Heart left ventricle (tissue), 13 donors: ENCODE data around the gene SIL1.

Experiments
- POLR2A ChIP-seq, 2 donors: fragments of 450-650 bp; IDR thresholded peaks; one replicate each; pipeline ENCODE4 v1.6.1; 2017; ENCODE audit warnings: antibody characterized with exemption in 2 of 2, mild to moderate bottlenecking in 2 of 2, moderate library complexity in 2 of 2
- TF ChIP-seq, protein P1 (sequence below), 12 donors: fragments of 200-600 bp; sonication (generic) in 4 of 12; IDR thresholded peaks; one replicate each; pipeline versions ENCODE4 v1.5.0 to v1.8.0; 2018 to 2022; ENCODE audit warnings: antibody characterized with exemption in 12 of 12, mild to moderate bottlenecking in 5 of 12
- donor health status: ischemic (EF 13 %, LVEDD 7.1; RV severe dilation, severe dysfunction).
- donor health status: DM: no; HTN: yes; CAD: no.
- donor health status: DM: no; HTN: no; CAD: no.
- donor health status: ischemic (EF 25% LVEDD 6.9; RV normal size, moderate dysfunction).
- donor health status: ischemic (EF 25% LVEDD 5.7; RV mildly dilated, moderate dysfunction).
- donor health status: ischemic (EF 35%, LVEDD 5.7; RV mildly dilated, moderate dysfunction).
- donor health status: nonischemic (EF 11% LVEDD 7.7; RV severe dilation, severe dysfunction).
- donor health status: DM: yes; HTN: yes; CAD: no.
- donor health status: PGD.
- donor health status: ischemic (EF 29% LVEDD 5.4; RV normal size, mild dysfunction).
- donor health status: nonischemic (EF 23%, LVEDD 6.1; RV moderate dilation, normal function).

DNA sequence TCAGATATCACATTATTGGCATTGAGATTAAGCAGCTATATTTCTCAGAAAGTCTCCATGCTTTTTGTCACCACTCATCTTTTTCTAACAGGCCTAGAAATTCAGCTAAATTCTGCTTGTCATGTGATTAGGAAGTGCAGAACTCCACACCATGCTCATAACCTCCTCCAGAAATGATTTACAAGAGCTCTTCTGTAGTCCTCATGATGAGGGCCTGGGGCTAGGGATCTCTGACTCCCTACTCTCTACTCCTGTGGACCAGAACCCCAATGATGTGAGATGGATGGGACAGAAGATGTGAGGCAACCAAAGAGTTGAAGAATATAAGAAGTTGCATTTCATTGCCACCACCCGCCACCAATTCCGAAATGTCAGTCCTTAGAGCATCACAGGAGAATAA, 16.5 kb upstream of the SIL1 start:
- TF ChIP-seq, protein P1, sequence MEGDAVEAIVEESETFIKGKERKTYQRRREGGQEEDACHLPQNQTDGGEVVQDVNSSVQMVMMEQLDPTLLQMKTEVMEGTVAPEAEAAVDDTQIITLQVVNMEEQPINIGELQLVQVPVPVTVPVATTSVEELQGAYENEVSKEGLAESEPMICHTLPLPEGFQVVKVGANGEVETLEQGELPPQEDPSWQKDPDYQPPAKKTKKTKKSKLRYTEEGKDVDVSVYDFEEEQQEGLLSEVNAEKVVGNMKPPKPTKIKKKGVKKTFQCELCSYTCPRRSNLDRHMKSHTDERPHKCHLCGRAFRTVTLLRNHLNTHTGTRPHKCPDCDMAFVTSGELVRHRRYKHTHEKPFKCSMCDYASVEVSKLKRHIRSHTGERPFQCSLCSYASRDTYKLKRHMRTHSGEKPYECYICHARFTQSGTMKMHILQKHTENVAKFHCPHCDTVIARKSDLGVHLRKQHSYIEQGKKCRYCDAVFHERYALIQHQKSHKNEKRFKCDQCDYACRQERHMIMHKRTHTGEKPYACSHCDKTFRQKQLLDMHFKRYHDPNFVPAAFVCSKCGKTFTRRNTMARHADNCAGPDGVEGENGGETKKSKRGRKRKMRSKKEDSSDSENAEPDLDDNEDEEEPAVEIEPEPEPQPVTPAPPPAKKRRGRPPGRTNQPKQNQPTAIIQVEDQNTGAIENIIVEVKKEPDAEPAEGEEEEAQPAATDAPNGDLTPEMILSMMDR (IDR thresholded peaks at IDR 0.05), result no peak
- no peak for TF ChIP-seq POLR2A (IDR thresholded peaks at IDR 0.05)
